ENCODE measurements around the gene PLCL1. TPM values are rescaled to one million over a fixed set of nuclear protein-coding genes. Genes with fewer than 3 reads are reported as not detected.
"Not testable (repeated sequence)": the region's sequence is repeated elsewhere in the genome, so short reads cannot be mapped to it uniquely, and the experiment has no call there.

The PLCL1 gene
- total RNA-seq, 1 experiment from 2014 or later: 0.16 TPM

DNA sequence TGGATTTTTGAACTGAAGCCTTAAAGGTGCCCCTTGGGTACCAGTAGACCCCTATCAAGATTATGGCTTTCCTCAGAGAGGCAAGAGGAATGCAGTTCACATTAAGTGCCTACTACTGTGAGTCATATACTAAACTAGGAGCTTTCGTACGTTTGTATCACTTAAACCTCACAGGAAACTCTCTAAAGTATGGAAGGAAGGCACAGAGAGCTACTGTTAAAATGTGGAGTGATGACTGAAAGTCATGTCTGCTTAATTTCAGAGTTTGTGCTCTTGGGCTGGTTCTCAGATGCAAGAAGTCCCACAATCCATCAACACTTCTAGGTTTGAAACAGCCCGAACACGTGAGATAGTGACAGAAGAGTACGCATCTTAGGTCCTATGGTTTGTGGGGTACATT is 4.7 kb downstream of the PLCL1 start:
- no peak for DNase-seq (ENCODE audit: low read depth)

DNA sequence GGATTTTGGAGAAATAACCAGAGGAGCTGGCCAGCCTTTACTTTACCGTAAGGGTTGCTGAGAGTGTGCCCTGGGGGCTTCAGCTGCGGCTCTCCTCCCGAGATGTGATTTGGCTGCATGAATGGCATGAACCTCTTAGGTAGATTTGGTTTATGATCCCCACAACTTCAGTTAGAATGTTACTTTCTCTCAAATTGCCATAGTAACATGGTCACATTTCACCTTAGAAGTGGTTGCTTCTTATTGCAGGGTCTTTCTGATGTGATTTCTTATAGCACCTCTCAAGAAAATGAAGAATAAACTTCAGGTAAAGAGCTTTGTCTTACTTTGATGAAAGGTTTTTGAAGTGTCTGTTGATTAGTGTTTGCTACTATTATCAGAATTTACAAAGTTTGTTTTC is 5.6 kb downstream of the PLCL1 start:
- DNase-seq (ENCODE audit: low read depth): no peak

DNA sequence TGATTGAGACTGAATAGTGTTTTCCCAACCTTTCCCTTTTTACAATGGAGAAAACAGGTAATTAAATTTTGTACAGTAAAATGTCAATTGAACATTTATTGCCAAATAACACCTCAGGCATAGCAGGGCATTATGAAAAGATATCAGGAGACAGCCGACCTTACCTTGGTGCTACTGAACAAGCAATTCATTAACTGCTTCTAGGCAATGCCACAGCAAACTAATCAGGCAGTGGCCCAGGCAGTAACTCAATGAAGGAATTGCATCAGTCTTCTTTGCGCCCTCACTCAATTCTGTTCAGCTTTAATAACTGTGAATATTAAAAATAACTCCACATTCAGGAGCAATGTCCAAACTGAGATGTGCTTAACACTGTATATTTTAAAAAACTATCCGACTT is 6.1 kb downstream of the PLCL1 start:
- DNase-seq (ENCODE audit: low read depth): no peak

DNA sequence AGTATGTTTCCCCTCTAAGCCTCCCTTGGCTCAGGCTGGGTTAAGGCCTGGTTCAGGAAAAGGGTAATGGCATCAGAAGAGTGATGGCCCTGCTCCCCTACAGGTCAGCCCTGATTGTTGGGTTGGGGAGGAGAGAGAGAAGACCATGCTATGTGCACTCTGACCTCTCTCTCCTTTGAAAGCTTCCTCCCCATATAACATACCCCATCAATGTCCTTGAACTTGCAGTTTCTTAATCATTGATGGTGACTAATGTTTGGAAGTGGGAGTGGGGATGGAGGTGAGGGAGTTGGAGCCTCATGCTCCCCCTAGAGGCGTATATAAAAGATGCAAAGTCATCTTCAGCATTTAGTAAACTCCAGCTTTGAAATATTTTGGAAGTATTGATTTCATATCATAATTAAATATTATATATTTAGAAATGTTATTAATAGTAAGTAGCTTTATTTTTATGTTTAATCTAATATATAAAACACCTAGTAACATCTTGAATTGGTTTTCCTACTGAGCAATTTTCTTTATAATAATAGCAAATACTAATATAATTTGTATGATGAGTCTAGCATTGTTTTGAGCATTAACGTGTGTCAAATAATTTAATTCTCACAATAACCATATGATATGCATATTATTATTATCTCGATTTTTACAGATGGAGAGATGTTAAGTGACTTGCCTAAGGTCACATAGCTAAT is 8.8 kb downstream of the PLCL1 start:
- peak; percentile 71 for DNase-seq (ENCODE audit: low read depth)

DNA sequence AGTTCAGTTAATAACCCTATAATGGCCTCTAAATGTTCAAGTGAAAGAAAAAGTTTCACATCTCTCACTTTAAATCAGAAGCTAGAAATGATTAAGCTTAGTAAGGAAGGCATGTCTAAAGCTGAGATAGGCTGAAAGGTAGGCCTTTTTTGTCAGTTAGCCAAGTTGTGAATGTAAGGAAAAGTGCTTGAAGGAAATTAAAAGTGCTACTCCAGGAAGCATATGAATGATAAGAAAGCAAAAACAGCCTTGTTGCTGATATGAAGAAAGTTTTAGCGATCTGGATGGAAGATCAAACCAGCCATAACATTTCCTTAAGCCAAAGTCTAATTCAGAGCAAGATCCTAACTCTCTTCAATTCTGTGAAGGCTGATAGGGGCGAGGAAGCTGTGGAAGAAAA is 10.1 kb downstream of the PLCL1 start:
- DNase-seq (ENCODE audit: low read depth): no peak

DNA sequence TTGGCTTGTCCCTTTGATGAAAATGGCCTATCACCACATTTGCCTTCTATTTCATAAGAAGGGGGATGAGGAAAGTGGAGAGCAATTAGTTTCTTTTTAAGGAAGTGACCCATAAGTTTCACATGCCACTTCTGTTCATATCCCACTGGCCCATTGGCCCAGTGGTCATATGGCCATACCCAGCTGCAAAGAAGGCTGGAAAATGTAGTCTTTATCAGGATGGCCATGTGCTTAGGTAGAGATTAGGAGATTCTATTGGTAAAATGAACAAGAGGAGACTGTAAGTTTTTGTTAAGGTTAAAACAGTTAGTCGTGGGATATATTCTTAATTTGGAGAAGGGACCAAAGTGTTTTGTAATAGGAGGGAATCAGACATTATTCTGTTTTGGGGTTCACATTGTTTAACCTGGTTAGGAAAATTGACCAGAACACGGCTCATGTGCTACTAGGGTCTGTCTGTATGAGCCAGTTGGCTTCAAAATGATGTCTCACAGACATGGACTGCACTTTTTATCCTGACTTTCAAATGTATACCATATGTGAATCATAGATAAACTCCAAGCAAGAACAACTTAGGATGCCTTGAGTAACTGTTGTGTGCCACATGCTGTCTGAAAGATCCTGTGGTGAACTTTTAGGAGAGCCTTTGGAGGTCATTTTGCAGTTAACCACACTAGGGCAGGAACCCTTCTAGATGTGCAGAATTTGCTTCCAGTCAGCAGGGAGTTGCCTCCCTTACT is 17.3 kb downstream of the PLCL1 start:
- DNase-seq (ENCODE audit: low read depth): no peak

DNA sequence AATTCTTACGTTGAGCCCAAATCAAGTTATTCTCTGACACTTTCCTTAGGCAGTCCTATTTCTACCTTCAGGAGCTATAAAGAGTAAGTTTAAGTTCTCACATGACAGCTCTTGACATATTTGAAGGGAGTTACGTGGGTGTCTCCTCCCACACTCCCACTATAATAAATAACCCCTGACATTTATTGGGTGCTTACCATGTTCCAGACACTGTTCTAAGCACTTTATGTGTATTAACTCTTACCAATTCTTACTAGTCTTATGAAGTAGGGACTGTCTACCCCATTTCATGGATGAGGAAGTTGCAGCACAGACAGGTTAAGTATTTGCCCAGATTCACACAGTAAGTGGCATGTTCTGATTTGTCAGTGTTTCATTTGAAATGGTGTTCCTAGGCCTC is 17.9 kb downstream of the PLCL1 start:
- no peak for DNase-seq (ENCODE audit: low read depth)

DNA sequence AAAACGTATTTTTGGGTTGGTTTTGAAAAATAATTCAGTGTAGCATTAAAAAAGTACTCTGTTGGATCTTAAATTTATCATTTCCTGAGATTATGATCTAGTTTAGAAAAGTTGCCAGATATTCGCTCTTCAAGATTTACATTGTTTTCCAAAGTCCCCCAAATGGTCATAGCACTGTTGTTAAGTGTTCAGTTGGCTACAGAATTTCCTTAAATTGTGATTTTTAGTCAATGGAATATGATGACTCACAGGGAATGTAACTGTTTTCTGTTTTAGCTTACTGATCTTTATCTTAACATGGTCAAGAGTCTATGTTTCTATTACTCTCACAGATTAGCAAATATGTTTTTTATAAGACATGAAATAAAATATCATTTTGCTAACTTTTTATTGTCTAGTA is 23.2 kb downstream of the PLCL1 start:
- no peak for DNase-seq (ENCODE audit: low read depth)

DNA sequence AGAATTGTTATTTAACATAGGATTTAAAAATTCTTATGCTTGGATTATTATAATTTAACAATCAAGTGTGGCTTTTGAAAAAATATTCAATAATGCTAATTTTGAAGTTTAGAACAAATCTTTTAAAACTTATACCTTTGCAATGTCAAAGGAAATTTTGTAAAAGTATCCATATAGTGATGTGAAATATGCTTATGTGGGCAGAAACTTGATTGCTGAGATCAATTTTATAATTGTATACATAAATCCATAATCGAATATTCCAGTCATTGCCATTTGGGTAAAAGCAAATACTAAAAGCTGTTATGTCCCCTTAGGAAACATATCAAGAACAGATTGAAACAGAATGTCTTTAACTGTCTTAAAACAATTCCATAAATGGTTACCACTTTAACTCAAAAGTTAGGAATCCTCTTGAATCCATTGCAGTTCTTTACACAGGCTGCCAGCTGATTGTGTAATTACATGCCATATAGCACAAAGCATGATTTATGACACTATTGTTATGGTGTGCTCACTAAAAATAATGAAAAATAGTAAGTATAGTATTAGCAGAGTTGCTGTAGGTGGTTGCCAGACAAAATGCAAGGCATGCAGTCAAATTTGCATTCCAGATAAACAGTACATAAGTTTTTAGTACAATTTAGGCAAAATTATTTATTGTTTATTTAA is 24.2 kb downstream of the PLCL1 start:
- DNase-seq (ENCODE audit: low read depth): no peak

DNA sequence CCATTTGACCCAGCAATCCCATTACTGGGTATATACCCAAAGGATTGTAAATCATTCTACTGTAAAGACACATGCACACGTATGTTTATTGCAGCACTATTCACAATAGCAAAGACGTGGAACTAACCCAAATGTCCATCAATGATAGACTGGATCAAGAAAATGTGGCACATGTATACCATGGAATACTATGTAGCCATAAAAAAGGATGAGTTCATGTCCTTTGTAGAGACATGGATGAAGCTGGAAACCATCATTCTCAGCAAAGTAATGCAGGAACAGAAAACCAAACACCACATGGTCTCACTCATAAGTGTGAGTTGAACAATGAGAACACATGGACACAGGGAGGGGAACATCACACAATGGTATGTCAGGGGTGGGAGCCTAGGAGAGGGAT is 30.4 kb downstream of the PLCL1 start:
- DNase-seq (ENCODE audit: low read depth): not testable (repeated sequence)

DNA sequence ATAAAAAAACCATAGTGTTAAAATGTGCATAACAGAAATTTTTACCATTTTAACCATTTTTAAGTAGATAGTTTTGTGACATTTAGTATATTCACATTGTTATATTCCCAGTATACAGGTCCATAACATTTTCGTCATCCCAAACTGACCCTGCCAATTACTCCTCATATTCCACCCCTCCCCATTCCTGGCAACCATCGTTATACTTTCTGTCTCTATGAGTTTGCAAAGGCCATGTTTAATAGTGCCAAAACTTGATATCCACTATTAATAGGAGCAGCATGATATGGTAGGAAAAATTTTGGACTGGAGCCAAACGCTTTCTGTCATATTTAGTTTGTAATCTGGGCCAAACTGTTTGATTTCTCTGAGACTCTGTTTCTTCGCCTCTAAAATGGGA is 30.9 kb downstream of the PLCL1 start:
- DNase-seq (ENCODE audit: low read depth): no peak

DNA sequence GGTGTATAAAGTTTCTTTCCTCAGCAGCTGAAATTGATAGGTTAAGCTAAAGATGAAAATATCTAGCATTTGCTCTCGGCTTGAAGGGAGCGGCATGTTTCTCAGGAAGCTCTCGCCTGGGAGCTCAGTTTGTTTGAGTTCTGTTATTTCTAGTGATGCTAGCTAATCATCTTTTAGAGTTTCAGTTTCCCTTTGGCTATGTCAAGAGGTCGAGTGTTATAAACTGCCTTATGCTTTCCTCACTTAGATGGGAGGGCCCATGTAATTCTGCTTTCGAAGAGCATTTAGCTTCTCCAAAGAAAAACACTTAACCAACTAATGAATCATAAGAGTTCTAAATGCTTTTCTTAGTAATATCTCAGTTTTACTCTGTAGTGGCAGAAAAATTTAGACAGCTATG is 33.6 kb downstream of the PLCL1 start:
- DNase-seq (ENCODE audit: low read depth): peak; percentile 24

DNA sequence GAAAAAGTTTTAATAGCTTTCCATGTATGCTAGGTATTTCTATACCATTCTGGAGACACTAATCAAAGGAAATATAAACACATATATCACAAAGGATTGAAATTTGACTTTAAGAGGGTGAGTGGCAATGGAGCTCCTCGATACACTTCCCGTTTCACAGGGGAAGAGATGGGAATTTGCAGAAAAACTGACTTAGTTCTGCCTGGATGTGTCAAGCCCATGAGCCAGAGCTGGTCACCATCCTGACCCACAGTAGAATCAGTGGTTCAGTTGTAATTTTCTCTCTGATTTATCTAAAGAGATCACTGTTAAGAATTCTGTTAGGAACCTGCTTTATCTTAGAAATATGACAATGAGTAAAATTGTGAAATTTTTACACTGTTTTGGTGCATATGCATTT is 34.2 kb downstream of the PLCL1 start:
- no peak for DNase-seq (ENCODE audit: low read depth)

DNA sequence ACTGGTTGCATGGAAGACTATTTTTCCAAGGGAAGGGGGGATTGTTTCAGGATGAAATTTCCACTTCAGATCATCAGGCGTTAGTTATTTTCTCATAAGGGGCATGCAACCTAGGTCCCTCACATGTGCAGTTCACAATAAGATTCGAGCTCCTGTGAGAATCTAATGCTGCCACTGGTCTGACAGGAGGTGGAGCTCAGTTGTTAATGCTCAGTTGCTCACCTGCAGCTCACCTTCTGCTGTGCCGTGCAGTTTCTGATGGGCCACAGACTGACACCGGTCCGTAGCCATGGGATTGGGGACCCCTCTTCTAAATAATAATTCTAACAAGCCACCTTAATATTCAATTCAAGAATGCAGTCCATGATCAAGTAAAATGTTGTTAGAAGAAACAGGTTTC is 34.9 kb downstream of the PLCL1 start:
- DNase-seq (ENCODE audit: low read depth): no peak

DNA sequence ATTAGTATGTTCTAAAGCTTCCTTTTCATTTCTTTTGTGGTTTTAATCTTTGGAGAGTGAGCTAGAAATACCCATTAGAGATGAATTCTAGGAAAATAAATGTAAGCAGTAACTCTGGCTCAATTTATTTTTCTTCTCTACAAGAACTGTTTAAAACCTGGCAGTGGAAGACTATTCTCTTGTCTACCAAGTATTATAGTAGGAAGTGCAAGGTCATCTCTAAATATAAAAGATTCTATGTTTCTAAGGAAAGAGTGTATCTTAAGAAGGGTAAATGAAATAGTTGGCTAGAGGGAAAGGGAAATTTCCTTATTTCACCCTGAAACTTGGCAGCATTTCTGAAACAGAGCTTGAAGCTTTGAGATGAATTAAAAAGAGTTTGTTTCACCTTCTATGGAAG is 35.5 kb downstream of the PLCL1 start:
- DNase-seq (ENCODE audit: low read depth): no peak

DNA sequence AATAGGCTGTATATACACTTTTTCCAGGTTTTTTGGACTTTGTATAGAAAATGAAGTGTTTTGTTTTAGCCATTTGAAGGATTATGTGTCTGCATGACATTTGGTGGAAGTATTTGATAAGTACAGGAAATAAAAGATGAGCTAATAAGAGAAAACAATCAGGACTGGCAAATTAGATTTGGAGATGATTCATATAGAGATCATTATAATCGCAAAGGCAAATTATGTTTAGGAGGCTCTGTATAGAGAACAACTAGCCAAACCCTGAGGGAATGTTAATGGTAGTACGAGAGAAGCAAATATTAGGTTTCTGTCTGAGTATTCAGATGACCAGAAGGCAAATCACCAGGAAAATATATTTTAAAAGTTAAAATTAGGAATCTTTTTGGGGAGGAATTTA is 41.7 kb downstream of the PLCL1 start:
- DNase-seq (ENCODE audit: low read depth): no peak

DNA sequence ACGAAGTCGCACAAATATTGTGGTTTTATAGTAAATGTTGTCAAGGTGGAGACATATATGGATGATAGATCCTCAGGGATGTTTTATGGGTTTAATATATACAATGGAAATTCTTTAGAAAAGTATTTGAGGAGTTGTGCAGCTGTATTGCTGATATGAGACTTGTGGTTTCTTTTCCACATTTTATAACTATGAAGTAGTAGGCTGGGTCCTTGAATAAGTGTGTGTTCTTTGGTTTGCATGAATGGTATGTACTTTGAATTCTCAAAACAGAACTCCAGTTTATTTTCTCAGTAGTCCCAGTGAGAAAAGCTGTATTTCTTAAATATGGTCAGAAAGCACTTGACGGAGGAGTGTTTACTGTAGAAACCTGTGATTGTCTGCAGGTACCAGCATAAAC is 42.4 kb downstream of the PLCL1 start:
- DNase-seq (ENCODE audit: low read depth): no peak

DNA sequence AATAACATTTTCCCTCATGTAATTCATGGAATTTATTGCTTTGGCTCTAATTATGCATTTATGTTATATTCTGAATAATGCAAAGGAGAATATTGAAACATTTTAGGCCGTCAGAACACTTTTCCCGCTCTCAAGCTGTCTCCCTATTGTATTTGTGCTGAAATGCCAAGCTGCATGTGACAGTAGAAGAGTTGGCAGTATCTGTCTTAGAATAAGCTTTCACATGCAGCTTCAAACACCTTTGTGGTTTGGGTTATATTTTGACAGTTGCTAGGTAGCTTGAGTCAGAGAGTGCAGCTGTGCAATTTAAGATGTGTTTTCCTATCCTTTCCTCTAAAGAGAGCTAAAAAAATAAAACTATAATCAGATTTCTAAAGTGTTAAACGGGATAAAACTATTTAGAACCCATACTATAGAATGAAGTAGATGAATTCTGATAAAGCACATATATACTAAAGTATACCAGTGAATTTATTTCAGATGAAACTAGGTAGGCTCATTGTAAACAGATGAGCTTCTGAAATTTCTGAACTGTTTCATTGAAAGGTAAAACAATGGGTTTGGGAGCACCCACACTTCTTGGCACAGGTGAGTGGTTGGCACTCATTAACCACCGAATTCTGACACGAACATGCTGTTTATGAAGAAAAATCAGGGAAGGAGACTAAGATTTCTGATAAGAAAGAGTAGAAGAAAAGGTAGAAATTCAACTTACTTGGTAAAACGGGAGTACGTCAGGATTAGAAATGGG is 43.4 kb downstream of the PLCL1 start:
- no peak for DNase-seq (ENCODE audit: low read depth)

DNA sequence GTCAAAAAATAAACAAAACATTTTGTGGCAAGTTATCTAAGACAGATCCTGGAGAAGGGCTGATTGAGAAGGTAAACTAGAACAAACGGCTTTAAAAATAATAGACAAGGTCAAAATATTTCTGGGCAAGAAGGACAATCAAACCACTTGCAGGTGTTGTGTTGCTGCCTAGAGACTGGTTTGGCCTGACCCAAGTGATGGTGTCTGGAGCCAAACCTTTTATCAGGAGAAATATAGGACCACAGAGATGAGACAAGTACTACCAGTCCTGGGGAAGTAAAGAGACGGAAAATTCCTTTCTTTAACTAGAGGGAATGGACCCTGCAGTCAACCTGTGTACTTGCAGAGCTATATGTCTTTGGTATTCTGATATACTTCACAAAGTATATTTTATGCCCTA is 44.2 kb downstream of the PLCL1 start:
- DNase-seq (ENCODE audit: low read depth): no peak

DNA sequence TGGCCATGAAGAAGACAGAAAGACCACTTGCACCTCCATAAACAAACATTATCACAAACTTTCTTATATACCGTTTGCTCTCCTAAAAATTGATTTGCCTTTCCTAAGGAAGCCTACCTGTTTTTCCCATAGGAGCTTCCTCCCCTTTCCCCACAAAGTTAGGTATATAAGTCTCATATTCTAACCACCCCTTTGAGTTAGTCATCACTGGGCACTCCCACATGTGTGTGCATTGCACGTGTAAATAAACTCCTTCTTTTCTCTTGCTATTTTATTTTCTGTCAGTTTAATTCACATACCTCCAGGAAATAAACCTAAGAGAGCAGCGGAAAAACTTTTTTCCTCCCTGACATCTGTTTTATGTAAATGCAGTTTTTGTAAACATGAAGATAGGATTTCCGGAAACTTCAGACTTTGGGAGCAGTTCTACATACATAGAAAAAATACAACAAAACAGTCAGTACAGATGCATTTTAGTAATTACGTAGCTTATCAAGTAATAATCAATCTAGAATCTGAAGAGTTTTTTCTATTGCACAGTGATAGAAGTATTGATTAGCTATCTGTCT is 46.6 kb downstream of the PLCL1 start:
- no peak for DNase-seq (ENCODE audit: low read depth)

DNA sequence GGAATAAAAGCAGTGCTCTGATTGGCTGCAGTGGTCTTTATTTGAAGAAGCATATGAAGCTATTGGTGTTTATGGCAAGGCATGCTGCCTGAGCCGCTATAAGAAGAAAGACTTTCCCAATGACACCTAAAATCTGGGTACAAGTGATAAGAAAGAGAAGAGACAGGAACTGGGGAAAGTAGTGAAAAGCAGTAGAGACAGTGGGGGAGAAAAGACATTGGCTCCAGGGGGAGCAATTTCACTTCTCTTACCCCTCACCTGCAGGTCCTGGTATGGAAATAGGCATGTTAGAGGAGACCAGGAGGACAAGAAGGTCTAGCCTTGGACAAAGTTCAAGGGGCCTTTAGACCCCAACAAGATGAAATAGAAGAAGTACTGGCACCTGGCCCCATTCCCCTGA is 47.1 kb downstream of the PLCL1 start:
- DNase-seq (ENCODE audit: low read depth): peak; percentile 19

DNA sequence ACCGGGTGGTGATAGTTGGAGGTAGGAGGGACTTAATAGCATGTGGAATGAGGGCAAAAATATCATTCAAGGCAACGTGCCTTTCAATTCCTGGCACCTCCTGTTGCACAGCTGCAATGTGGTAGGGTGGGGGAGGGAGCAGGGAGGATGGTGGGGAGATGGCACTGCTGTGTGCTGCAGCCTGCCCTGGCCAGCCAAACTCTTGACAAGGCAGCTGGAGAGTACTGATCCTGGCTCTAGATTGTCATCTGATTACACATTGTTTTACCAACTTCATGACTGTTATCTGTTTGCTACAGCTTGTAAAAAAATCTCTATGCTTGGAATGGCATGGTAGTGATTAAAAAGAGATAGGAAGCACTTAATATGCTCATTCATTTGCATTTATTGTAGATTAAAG is 47.7 kb downstream of the PLCL1 start:
- DNase-seq (ENCODE audit: low read depth): no peak
